ENCODE measurements around the gene SIN3B. TPM values are rescaled to one million over a fixed set of nuclear protein-coding genes. Genes with fewer than 3 reads are reported as not detected.

SIN3B gene
- polyA plus RNA-seq, 2 of the 4 experiments (the other 2 are of a cell fraction) = 12.2 to 21.3 TPM

- CTCF ChIA-PET = interaction anchor here (0.6 to 1.2 kb wide), 3 partner anchors 42 to 74 kb away, joined by 3 read pairs; no protein-coding TSS in a partner anchor
- Histone ChIP-seq H3K4me1 (peaks cover 29% of the 10 kb centered on the region), H3K4me3 (no peak overlapping the region), H3K4me2 (no peak overlapping the region), H3K9me3 (no peaks in the 10 kb centered on the region), H3K27ac (peak overlapping the region in 1 of 2 experiments; percentile 29; a peak in 1 of 6 replicates)
- no peak for FAIRE-seq
- POLR2A ChIA-PET = no interaction called here
- TF ChIP-seq CHD2 (IDR thresholded peaks at IDR 0.05; ENCODE audit: low read length, partially characterized antibody) (no peak), POLR2A (IDR thresholded peaks at IDR 0.05; ENCODE audit: low read length) (no peak), KDM5A (IDR thresholded peaks at IDR 0.05) (no peak), HDAC2 (IDR thresholded peaks at IDR 0.05) (no peak), MAFK (IDR thresholded peaks at IDR 0.05; ENCODE audit: partially characterized antibody) (no peak), ZFP36 (IDR thresholded peaks at IDR 0.05; ENCODE audit: borderline replicate concordance, partially characterized antibody) (no peak), TFCP2L1 (CRISPR knock-in tag; IDR thresholded peaks at IDR 0.05) (no peak), CBX2 (IDR thresholded peaks at IDR 0.05; ENCODE audit: borderline replicate concordance, low read depth) (no peak), RARB (CRISPR knock-in tag; IDR thresholded peaks at IDR 0.05) (no peak), BCL3 (IDR thresholded peaks at IDR 0.05) (no peak)
- DNase-seq (ENCODE audit: low read depth in 1 of 2, low spot score in 1 of 2) = no peak
- ATAC-seq = no peak
- 72% methylated on average over 7 of the region's 7 CpGs for WGBS (ENCODE audit: missing lambda C conversion rate)
These were observed 8.1 kb upstream of the SIN3B start for GRCh38 chr19:16821081-16821480.

DNA sequence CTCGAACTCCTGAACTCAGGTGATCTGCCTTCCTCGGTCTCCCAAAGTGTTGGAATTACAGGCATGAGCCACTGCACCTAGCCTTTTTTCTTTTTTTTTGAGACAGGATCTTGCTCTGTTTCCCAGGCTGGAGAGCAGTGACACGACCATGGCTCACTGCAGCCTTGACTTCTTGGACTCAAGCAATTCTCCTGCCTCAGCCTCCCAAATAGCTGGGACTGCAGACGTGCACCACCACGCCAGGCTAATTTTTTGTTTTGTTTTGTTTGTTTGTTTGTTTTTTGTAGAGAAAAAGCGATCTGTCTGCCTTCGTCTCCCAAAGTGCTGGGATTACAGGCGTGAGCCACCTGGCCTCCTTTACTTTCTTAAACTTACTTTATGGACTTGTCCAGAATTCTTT, 6.5 kb upstream of the SIN3B start:
- peaks cover 29% of the 10 kb centered on the region for H3K4me1 ChIP-seq
- H3K9me3 ChIP-seq = no peaks in the 10 kb centered on the region
- DNase-seq (ENCODE audit: low read depth in 1 of 2, low spot score in 1 of 2) (no peak), FAIRE-seq (no peak), ATAC-seq (peak in 1 of 2 experiments; percentile 25; a peak in 2 of 6 replicates)
- no peak overlapping the region for H3K4me3 ChIP-seq
- ChIA-PET CTCF (no interaction called here), POLR2A (no interaction called here)
- TF ChIP-seq KDM1A (IDR thresholded peaks at IDR 0.05; ENCODE audit: low read depth) = no peak
- no peak for TF ChIP-seq NR3C1 (IDR thresholded peaks at IDR 0.05)
- no peak for TF ChIP-seq BCL3 (IDR thresholded peaks at IDR 0.05)
- no peak for TF ChIP-seq ZFP36 (IDR thresholded peaks at IDR 0.05; ENCODE audit: borderline replicate concordance, partially characterized antibody)
- no peak for TF ChIP-seq CHD2 (IDR thresholded peaks at IDR 0.05; ENCODE audit: low read length, partially characterized antibody)
- TF ChIP-seq GATA3 (IDR thresholded peaks at IDR 0.05; ENCODE audit: borderline replicate concordance) = no peak
- no peak for TF ChIP-seq FOXS1 (CRISPR knock-in tag; IDR thresholded peaks at IDR 0.05)
- no peak for TF ChIP-seq PHF8 (IDR thresholded peaks at IDR 0.05; ENCODE audit: borderline replicate concordance, low read depth)
- TF ChIP-seq, protein P1, sequence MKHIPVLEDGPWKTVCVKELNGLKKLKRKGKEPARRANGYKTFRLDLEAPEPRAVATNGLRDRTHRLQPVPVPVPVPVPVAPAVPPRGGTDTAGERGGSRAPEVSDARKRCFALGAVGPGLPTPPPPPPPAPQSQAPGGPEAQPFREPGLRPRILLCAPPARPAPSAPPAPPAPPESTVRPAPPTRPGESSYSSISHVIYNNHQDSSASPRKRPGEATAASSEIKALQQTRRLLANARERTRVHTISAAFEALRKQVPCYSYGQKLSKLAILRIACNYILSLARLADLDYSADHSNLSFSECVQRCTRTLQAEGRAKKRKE (CRISPR knock-in tag; IDR thresholded peaks at IDR 0.05; ENCODE audit: low read depth) = no peak
- TF ChIP-seq MAFK (IDR thresholded peaks at IDR 0.05; ENCODE audit: partially characterized antibody) = no peak
- TF ChIP-seq, protein P2, sequence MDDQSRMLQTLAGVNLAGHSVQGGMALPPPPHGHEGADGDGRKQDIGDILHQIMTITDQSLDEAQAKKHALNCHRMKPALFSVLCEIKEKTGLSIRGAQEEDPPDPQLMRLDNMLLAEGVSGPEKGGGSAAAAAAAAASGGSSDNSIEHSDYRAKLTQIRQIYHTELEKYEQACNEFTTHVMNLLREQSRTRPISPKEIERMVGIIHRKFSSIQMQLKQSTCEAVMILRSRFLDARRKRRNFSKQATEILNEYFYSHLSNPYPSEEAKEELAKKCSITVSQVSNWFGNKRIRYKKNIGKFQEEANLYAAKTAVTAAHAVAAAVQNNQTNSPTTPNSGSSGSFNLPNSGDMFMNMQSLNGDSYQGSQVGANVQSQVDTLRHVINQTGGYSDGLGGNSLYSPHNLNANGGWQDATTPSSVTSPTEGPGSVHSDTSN (IDR thresholded peaks at IDR 0.05) = no peak
- TF ChIP-seq CHD4 (IDR thresholded peaks at IDR 0.05; ENCODE audit: borderline replicate concordance) = no peak
- no peak for TF ChIP-seq EHF (CRISPR knock-in tag; IDR thresholded peaks at IDR 0.05)
- 66% methylated on average over 8 of the region's 8 CpGs for WGBS (ENCODE audit: missing lambda C conversion rate)
- H3K27ac ChIP-seq = peak overlapping the region; percentile 81
- peak overlapping the region; percentile 50 for H3K4me2 ChIP-seq

- Histone ChIP-seq H3K4me3 (no peak overlapping the region), H3K4me2 (peak overlapping the region; percentile 30), H3K27ac (peak overlapping the region; percentile 31 to 83; a peak in 5 of 6 replicates), H3K9me3 (no peaks in the 10 kb centered on the region), H3K4me1 (peaks cover 29% of the 10 kb centered on the region)
- ChIA-PET CTCF (no interaction called here), POLR2A (no interaction called here)
- no peak for FAIRE-seq
- peak in 1 of 2 experiments; percentile 20; a peak in 1 of 6 replicates for ATAC-seq
- no peak for DNase-seq (ENCODE audit: low read depth in 1 of 2, low spot score in 1 of 2)
- 43% methylated on average over 11 of the region's 11 CpGs for WGBS (ENCODE audit: missing lambda C conversion rate)
- TF ChIP-seq GATA3 (IDR thresholded peaks at IDR 0.05; ENCODE audit: borderline replicate concordance) = no peak
- no peak for TF ChIP-seq EHMT2 (IDR thresholded peaks at IDR 0.05; ENCODE audit: low read depth)
- TF ChIP-seq NR3C1 (IDR thresholded peaks at IDR 0.05) = no peak
- TF ChIP-seq ELK1 (IDR thresholded peaks at IDR 0.05; ENCODE audit: low read depth, low read length) = no peak
- TF ChIP-seq CEBPB (IDR thresholded peaks at IDR 0.05) = no peak
- TF ChIP-seq NPAS2 (CRISPR knock-in tag; IDR thresholded peaks at IDR 0.05; ENCODE audit: borderline replicate concordance) = no peak
- TF ChIP-seq KDM1A (IDR thresholded peaks at IDR 0.05; ENCODE audit: low read depth) = no peak
- no peak for TF ChIP-seq MAZ (IDR thresholded peaks at IDR 0.05; ENCODE audit: borderline replicate concordance, low read depth, low read length)
- no peak for TF ChIP-seq POLR2A (IDR thresholded peaks at IDR 0.05; ENCODE audit: low read length)
- TF ChIP-seq MYC (IDR thresholded peaks at IDR 0.05; ENCODE audit: borderline replicate concordance, low read length) = no peak
- no peak for TF ChIP-seq RFX5 (IDR thresholded peaks at IDR 0.05)
- no peak for TF ChIP-seq CBX8 (IDR thresholded peaks at IDR 0.05)
- no peak for TF ChIP-seq HOXB13 (CRISPR knock-in tag; IDR thresholded peaks at IDR 0.05; ENCODE audit: low read depth)
- no peak for TF ChIP-seq HDAC2 (IDR thresholded peaks at IDR 0.05)
- no peak for TF ChIP-seq HES2 (IDR thresholded peaks at IDR 0.05)
These were observed 4.4 kb upstream of the SIN3B start for GRCh38 chr19:16824658-16825311.
